Left forelimb (tissue), 1 donor: ENCODE results near the gene ADGRF5.

Source experiments
- DNase-seq: peaks from one replicate; pipeline ENCODE4 v3.0.0-alpha.2; 2018; ENCODE audit warnings: low spot score

ADGRF5 gene

DNA sequence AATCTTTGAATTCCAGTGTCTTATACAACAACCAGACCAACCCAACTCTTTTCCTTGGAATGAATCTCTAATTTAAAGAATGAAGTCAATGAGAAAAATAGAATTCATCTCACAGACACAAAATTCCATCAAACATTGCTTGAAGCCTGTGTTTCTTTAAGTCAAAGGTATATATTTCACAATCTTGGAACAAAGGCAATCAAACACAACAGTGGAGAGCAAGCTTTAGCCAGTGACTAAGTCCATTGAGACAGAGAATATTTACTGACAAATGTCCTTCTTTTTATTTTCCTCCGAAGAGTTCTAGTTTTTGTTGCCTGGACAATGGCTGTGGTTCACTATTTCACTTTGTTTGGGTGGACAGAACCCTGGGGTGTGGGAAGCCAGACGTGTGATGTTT, 92.8 kb downstream of the ADGRF5 start:
- no peak for DNase-seq

DNA sequence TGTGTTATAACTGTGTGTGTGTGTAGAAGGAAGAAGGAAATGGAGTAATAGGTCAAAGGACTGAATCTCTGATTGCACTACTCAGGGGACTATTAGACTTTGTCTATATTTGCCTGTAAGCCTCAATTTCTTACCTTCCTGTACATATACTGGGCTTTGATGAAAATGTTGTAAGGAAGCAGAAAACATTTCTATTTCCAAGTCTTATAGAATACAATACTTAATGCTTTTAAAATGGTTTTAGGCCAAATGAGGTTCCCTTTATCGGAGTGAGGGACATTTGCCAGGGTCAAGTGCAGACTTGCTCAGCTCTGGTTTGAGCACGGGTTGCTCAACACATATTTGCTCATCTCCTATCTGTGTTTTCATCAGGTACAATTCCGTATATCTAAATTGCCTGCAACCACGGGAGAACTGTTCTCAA, 100.3 kb downstream of the ADGRF5 start:
- no peak for DNase-seq

DNA sequence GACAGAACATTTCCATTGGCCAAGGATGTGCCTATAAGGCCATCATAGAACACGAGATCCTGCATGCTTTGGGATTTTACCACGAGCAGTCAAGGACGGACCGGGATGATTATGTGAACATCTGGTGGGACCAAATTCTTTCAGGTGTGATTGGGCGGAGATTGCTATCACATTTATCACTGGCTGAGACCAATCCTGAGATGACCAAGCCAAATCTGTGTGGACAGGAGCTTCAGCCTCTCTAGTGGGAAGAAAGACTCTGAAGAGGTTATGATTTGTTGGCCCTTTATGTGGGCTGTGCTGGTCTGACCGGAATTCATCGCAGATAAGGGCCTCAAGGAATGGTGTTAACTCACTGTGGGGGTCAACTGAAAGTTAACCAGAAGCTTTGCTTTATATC, 102.2 kb downstream of the ADGRF5 start:
- DNase-seq = no peak

DNA sequence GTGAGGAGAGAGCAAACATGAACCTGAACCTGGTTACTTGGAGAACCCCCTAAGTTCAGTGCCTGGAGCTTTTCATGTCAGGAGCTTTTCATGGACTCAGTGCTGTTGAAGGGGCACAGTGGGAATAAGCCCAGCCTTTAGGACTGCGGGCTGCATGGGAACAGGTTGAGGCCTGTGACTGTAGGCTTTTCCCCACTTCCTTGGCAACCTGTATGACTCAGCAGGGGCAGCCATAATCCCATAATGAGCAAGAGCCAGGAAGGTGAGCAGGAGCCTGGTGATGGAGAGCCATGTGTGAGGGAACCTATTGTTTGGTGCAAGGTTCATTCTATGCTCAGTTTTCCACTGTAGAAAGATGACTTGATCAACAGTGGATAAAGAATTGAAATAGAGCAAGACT, 105.1 kb downstream of the ADGRF5 start:
- no peak for DNase-seq

DNA sequence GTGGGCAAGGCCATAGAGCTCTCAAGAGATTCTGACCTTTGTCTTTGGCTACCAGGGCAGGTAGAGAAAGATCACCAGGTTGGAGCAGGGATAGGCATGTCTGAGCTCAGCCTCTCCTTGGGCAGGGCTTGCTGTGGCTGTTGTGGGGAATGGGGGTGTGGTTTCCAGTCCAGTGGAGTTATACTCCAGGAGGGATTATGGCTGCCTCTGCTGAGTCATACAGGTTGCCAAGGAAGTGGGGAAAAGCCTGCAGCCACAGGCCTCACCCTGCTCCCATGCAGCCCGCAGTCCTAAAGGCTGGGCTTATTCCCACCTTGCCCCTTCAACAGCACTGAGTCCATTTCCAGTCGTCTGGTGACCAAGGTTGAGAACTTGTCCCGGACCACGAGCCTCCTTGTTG, 106.6 kb downstream of the ADGRF5 start:
- DNase-seq = no peak

DNA sequence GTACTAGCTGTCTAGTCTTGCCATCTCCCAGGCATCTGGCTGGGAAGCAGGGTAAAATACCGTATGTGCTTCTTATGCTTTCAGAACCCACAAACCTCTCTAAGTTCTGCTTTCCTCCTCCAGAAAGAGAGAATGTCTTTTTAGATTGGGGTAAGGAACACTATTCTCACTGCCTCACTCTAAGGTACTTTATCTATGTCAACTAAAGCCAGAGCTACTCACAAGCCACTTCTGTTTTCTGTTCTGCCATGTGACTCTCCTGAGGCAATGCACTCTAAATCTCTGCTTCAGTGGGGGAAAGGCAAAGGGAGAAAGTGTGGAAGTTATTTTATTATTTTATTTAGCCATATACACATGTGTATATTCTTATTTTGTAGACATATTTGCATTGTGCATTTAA, 112.9 kb downstream of the ADGRF5 start:
- no peak for DNase-seq
